MG63 (cell line): ENCODE data around the gene DGKD. TPM values are rescaled to one million over a fixed set of nuclear protein-coding genes. Genes with fewer than 3 reads are reported as not detected.

Source experiments
- DNase-seq: peaks from one replicate; pipeline ENCODE4 v3.0.0-alpha.2; 2020
- H3K27me3 ChIP-seq: fragments of 250-450 bp; sonication (Bioruptor Pico); 2 replicates; pipeline ENCODE4 v1.5.1; 2020; ENCODE audit warnings: mild to moderate bottlenecking, moderate library complexity
- H3K36me3 ChIP-seq: fragments of 250-450 bp; sonication (Bioruptor Pico); 2 replicates; pipeline ENCODE4 v1.5.1; 2020; ENCODE audit warnings: mild to moderate bottlenecking, moderate library complexity
- H3K4me3 ChIP-seq: fragments of 250-450 bp; sonication (Bioruptor Pico); 2 replicates; pipeline ENCODE4 v1.5.1; 2020; ENCODE audit warnings: mild to moderate bottlenecking, moderate library complexity
- H3K9me3 ChIP-seq: fragments of 250-450 bp; sonication (Bioruptor Pico); 2 replicates; pipeline ENCODE4 v1.5.1; 2020; ENCODE audit warnings: mild to moderate bottlenecking, moderate library complexity
- total RNA-seq: library from RNA; depleted of rRNA; stranded (reverse); fragments of >200 nt; shearing (Covaris generic); gene quantifications from 2 replicates; pipeline ENCODE4 v1.2.3, GENCODE V29; 2014; ENCODE audit warnings: low replicate concordance

DGKD gene
- total RNA-seq, 1 experiment from 2014 or later = 8.8 TPM

- no peaks in the 10 kb centered on the region for H3K9me3 ChIP-seq
- DNase-seq = no peak
- no peak overlapping the region for H3K4me3 ChIP-seq
- no peaks in the 10 kb centered on the region for H3K27me3 ChIP-seq
- peaks cover 5% of the 10 kb centered on the region for H3K36me3 ChIP-seq
Measured at GRCh38 chr2:233436691-233437438, 82.6 kb downstream of the DGKD start.

GRCh38 chr2:233437439-233437955 lies 83.2 kb downstream of the DGKD start:
- H3K36me3 ChIP-seq = peaks cover 5% of the 10 kb centered on the region
- no peak for DNase-seq
- H3K27me3 ChIP-seq = no peaks in the 10 kb centered on the region
- H3K4me3 ChIP-seq = no peak overlapping the region
- no peaks in the 10 kb centered on the region for H3K9me3 ChIP-seq

- H3K9me3 ChIP-seq = no peaks in the 10 kb centered on the region
- H3K36me3 ChIP-seq = peaks cover 5% of the 10 kb centered on the region
- no peaks in the 10 kb centered on the region for H3K27me3 ChIP-seq
- DNase-seq = no peak
- no peak overlapping the region for H3K4me3 ChIP-seq
Measured at GRCh38 chr2:233438573-233439147, 84.4 kb downstream of the DGKD start.

GRCh38 chr2:233439191-233439590 lies 84.9 kb downstream of the DGKD start:
- no peak overlapping the region for H3K4me3 ChIP-seq
- peaks cover 7% of the 10 kb centered on the region for H3K36me3 ChIP-seq
- DNase-seq = no peak

GRCh38 chr2:233440314-233440713 lies 86.0 kb downstream of the DGKD start:
- H3K27me3 ChIP-seq = no peaks in the 10 kb centered on the region
- H3K36me3 ChIP-seq = peaks cover 11% of the 10 kb centered on the region
- H3K9me3 ChIP-seq = no peaks in the 10 kb centered on the region
- DNase-seq = no peak
- no peak overlapping the region for H3K4me3 ChIP-seq

More at GRCh38 chr2:233439191-233439590, 84.9 kb downstream of the DGKD start:
- Histone ChIP-seq H3K27me3 (no peaks in the 10 kb centered on the region), H3K9me3 (no peaks in the 10 kb centered on the region)

- H3K4me3 ChIP-seq = no peak overlapping the region
- no peaks in the 10 kb centered on the region for H3K27me3 ChIP-seq
- H3K36me3 ChIP-seq = peaks cover 14% of the 10 kb centered on the region
- no peak for DNase-seq
- no peaks in the 10 kb centered on the region for H3K9me3 ChIP-seq
Measured at GRCh38 chr2:233440714-233441113, 86.4 kb downstream of the DGKD start.

- no peak for DNase-seq
- Histone ChIP-seq H3K27me3 (no peaks in the 10 kb centered on the region), H3K9me3 (no peaks in the 10 kb centered on the region), H3K4me3 (no peak overlapping the region), H3K36me3 (peaks cover 17% of the 10 kb centered on the region)
Measured at GRCh38 chr2:233441161-233442027, 87.1 kb downstream of the DGKD start.

- DNase-seq = no peak
- Histone ChIP-seq H3K27me3 (no peaks in the 10 kb centered on the region), H3K36me3 (peaks cover 20% of the 10 kb centered on the region), H3K4me3 (no peak overlapping the region), H3K9me3 (no peaks in the 10 kb centered on the region)
Measured at GRCh38 chr2:233442028-233442310, 87.7 kb downstream of the DGKD start.

GRCh38 chr2:233443511-233444183 lies 89.4 kb downstream of the DGKD start:
- Histone ChIP-seq H3K36me3 (peaks cover 20% of the 10 kb centered on the region), H3K9me3 (no peaks in the 10 kb centered on the region), H3K4me3 (no peak overlapping the region), H3K27me3 (no peaks in the 10 kb centered on the region)
- DNase-seq = peak; percentile 64

GRCh38 chr2:233444501-233444900 lies 90.2 kb downstream of the DGKD start:
- no peaks in the 10 kb centered on the region for H3K9me3 ChIP-seq
- H3K27me3 ChIP-seq = no peaks in the 10 kb centered on the region
- H3K4me3 ChIP-seq = no peak overlapping the region
- no peak for DNase-seq
- H3K36me3 ChIP-seq = peaks cover 26% of the 10 kb centered on the region

- H3K36me3 ChIP-seq = peaks cover 24% of the 10 kb centered on the region
- DNase-seq = no peak
Measured at GRCh38 chr2:233445152-233445830, 91.0 kb downstream of the DGKD start.

GRCh38 chr2:233446121-233446520 lies 91.8 kb downstream of the DGKD start:
- Histone ChIP-seq H3K4me3 (no peak overlapping the region), H3K27me3 (no peaks in the 10 kb centered on the region), H3K9me3 (no peaks in the 10 kb centered on the region), H3K36me3 (peaks cover 26% of the 10 kb centered on the region)
- DNase-seq = no peak

More at GRCh38 chr2:233445152-233445830, 91.0 kb downstream of the DGKD start:
- Histone ChIP-seq H3K27me3 (no peaks in the 10 kb centered on the region), H3K4me3 (no peak overlapping the region), H3K9me3 (no peaks in the 10 kb centered on the region)

GRCh38 chr2:233446606-233447305 lies 92.5 kb downstream of the DGKD start:
- Histone ChIP-seq H3K4me3 (no peak overlapping the region), H3K27me3 (no peaks in the 10 kb centered on the region), H3K9me3 (no peaks in the 10 kb centered on the region), H3K36me3 (peaks cover 27% of the 10 kb centered on the region)
- DNase-seq = no peak

GRCh38 chr2:233447506-233448219 lies 93.4 kb downstream of the DGKD start:
- Histone ChIP-seq H3K36me3 (peaks cover 33% of the 10 kb centered on the region), H3K9me3 (no peaks in the 10 kb centered on the region), H3K27me3 (no peaks in the 10 kb centered on the region), H3K4me3 (no peak overlapping the region)
- no peak for DNase-seq

GRCh38 chr2:233448220-233448559 lies 93.9 kb downstream of the DGKD start:
- Histone ChIP-seq H3K36me3 (peaks cover 36% of the 10 kb centered on the region), H3K9me3 (no peaks in the 10 kb centered on the region), H3K27me3 (no peaks in the 10 kb centered on the region), H3K4me3 (no peak overlapping the region)
- no peak for DNase-seq
